Left colon (tissue), 2 donors: ENCODE measurements around the gene MPRIP. TPM values are rescaled to one million over a fixed set of nuclear protein-coding genes. Genes with fewer than 3 reads are reported as not detected.

Experiments used
- ATAC-seq: fragments of 200-7000 bp; cut with Tn5 transposase; one replicate; pipeline ENCODE4 v1.9.1; 2020; ENCODE audit warnings: mild to moderate bottlenecking, moderate library complexity
- DNase-seq, 2 donors: peaks; one replicate each; pipeline ENCODE4 v3.0.0-alpha.2; 2020
- intact Hi-C, 2 donors: fragments of 100-400 bp; cut with DNase I in 1 of 2; cut with micrococcal nuclease in 1 of 2; formaldehyde crosslinking; loops; one replicate each; pipeline versions ENCODE4 v1.11.2 to v1.14.0; 2022; cut with DNase I, micrococcal nuclease
- total RNA-seq, 2 donors: library from RNA; stranded (reverse); fragmentation: NEBNext Ultra II Directional; extraction: Animal tissue kit (Norgen Biotek cat#: 25700); gene quantifications; one replicate each; pipeline ENCODE4 v1.2.1, GENCODE V29; 2021
- donor health status: DM: no; HTN: no; CAD: no.
- donor health status: DM: yes; HTN: yes; CAD: no.

The MPRIP gene
- total RNA-seq, 2 donors from 2014 or later: 160 to 169 TPM

DNA sequence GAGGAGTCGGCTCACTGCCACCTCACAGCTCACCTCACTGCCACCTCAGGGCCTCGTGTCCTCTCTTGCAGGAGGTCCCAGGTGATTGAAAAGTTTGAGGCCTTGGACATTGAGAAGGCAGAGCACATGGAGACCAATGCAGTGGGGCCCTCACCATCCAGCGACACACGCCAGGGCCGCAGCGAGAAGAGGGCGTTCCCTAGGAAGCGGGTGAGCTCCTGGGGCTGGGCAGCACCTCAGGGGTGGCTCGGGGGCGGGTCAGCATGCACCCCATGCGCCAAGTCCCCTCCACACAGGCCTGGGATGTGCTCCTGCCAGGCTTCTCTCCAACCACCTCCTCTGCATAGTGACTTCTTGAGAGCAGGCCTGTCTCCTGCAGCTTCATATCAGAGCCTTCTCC is 100.3 kb downstream of the MPRIP start:
- intact Hi-C loops: no loop called here
- no peak for DNase-seq
- no peak for ATAC-seq

DNA sequence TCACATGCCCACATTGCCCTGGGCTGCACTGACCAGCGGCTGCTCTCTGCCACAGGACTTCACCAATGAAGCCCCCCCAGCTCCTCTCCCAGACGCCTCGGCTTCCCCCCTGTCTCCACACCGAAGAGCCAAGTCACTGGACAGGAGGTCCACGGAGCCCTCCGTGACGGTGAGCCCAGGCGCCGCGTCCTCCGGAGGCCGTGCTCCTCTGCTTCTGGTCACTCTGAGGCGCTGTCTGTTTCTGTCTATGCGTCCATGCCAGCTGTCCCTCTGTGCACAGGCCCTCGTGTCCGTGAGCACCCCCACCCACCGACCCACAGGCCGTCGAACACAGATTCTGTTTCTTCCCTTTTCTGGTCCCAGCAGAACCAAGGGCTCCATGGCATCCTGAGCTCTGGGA is 101.2 kb downstream of the MPRIP start:
- ATAC-seq (no peak), DNase-seq (no peak)
- intact Hi-C loops: no loop called here

DNA sequence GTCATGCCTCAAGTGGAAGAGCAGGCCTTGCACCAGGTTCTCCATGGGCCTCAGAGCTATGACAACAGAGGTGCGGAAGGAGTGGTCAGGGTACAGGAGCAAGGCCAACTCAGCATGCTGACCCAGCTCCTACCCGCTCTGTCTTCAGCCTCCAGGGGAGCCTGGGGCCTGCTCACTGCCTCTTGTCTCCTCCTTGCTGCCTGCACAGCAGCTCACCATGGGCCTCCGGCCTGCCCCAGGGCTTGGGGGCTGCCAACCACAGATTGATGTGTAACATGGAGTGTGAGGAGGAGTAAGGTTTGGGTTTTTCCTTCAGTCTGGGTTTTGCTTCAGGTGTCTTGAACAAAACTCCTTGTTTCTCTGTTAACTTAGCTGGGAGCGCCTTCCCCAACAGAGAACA is 101.8 kb downstream of the MPRIP start:
- no peak for ATAC-seq
- intact Hi-C loops: no loop called here
- no peak for DNase-seq

DNA sequence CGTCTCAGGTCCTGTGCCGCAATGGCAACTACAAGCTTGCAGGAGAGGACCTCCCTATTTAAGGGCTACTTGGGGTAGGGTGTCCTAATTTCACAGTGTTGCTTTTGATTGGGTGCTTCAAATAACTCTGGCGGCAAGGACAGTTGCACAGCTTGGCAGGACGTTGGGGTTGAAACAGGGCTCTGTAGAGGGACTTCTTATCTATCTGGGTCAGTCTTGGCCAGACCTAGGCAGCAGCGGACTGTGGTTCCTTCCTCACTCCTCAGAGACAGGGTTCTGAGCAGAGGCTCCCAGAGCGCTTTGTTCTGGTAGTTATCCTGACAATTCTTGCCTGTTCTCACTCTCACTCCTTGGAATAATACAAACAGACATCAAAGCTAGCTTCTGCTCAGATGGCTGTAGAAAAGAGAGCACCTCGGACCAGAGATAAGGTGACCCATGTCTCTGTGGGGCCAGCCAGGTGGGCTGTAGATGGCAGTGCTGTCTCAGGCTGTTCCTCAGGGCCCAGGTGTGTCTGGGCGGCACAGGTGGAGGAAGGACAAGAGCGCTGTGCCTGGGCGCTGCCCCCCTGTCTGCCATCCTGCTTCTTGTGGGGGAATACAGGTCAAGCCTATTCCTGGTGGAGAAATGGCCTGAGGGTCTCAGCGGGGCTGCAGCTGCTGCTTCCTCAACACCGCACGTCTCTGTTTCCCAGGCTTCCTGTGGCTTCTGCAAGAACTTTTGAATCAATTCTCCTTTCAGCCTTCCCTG is 102.8 kb downstream of the MPRIP start:
- DNase-seq: no peak
- intact Hi-C loops: no loop called here
- no peak for ATAC-seq

DNA sequence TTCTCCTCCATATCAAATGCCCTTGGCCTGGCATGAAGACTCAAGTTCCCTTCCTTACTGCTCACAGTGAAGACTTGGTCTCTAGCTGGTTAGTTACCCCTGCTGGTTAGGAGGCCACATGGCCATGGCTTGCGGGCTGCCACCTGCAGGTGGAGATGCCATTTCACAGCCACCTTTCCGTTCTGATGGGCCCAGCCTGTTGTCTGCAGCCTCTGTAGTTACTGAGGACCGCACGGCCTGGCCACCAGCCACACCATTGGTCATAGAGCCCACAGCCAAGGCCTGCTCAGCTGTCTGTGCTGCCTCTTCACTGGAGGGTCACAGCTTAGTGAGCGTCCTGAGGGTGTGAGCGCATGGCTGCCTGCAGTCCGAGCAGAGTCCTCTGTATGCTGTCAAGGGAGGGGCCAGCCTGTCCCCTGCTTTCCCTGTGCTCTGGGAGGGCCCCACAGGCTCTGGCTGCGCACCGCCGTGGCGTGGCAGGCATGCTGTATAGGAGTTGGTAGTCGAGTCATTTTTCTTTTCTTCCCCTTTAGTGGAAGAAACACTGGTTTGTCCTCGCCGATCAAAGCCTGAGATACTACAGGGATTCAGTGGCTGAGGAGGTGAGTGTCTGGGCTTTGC is 104.6 kb downstream of the MPRIP start:
- intact Hi-C loops: no loop called here
- ATAC-seq (peak; percentile 76), DNase-seq (peak in 1 of 2 donors; percentile 36)

DNA sequence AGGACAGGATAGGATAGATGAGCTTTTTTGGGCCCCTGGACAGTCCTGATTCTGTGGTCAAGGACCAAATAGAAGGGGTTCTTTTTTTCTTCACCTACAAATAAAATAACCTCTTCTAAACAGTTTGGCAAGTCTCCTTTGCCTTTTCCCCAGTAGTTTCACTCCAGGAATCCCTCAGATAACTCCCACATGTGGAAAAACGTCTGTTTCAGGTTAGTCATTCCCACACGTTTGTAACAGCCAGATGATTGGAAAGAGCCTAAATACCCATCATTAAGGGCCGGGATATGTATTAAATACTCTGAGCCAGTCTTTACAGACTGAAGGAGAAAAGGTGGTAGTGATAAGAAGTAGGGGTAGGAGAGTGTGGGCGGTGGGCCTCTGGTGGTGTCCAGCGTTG is 105.6 kb downstream of the MPRIP start:
- ATAC-seq (no peak), DNase-seq (no peak)
- intact Hi-C loops: no loop called here

DNA sequence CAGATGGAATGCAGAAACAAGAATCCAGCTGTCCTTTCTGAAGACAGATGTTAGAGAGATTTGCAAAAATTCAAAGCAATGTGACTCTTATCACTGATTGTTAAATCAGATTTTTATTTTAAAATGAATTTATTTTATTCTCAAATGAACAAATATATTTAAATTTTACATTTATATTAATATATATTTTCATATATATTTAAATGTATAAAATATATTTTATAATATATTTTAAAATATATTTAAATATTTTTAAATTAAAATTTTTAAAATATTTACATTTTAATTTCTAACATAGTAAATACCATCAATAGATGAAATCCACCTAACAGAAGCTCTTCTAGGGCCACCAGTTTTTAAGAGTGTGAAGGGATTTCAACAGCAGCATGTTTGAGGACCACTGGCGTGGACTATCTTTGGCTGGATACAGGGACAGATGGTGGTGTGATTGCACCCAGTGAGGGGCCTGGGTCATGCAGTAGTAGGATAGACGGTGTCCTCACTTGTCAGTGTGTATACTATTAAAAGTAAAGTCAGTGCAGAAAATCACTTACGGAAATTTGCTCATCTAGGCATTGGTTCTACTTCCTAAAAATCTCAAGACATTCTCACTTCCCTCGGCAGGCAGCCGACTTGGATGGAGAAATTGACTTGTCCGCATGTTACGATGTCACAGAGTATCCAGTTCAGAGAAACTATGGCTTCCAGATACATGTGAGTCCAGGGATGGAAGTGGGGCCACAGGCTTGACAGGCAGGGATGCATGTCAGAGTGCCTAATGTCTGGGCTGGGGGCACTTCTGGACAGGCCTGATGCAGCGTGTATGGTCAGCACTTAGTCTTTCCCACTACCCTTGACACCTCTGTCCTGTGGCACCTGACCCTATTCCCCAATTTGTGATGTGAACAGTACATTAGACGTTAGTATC is 107.5 kb downstream of the MPRIP start:
- DNase-seq: no peak
- ATAC-seq: no peak
- intact Hi-C loops: no loop called here

DNA sequence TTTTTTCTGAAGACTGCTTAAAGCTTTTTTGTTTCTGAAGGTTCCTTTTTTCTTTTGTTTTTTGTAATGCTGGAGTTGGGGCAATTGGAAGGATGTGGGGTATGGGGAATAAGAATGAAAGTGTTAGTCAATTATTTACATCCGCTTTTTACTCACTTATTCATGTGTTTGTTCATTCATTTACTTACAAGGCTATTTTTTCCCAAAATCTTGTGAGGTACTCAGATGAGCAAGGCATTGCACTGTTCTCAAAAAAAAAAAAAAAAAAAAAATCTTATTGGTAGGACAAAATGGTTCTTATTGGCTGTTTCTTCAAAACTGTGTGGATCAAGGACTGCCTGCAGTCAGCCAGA is 108.2 kb downstream of the MPRIP start:
- DNase-seq (no peak), ATAC-seq (no peak)
- intact Hi-C loops: no loop called here

DNA sequence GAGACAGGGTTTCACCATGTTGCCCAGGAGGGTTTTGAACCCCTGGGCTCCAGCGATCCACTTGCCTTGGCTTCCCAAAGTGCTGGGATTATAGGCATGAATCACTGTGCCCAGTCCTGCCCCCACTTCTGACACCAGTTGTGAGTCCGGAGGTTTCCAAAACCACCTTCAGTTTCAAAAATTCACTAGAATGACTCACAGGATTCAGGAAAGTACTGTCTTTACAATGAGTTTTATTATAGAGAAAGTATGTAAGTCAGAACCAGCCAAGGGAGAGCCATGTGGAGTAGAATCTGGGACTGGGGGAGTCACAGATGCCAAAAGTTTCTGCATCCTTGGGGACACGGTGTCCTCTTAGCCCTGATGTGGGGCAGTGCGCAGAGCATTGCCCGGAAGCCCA is 108.8 kb downstream of the MPRIP start:
- no peak for ATAC-seq
- intact Hi-C loops: no loop called here
- no peak for DNase-seq

DNA sequence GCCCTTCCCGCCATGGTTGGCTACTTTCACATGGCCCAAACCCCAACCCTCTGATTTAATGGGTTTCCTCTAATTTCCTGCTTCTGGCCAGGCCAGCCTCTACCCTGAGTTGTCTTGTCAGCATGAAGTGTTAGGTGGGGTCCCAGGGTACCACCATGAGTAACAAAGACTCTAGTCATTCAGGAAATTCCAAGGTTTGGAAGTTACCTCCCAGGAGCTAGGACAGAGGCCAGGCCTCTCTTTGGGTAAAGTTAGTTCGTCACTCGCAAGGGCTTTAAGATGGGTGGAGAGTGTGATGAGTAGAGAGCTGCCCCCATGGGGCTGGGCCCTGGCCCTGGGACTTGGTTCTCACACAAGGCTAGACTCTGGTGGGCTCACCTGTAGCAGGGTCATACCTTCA is 109.3 kb downstream of the MPRIP start:
- no peak for DNase-seq
- intact Hi-C loops: no loop called here
- no peak for ATAC-seq

DNA sequence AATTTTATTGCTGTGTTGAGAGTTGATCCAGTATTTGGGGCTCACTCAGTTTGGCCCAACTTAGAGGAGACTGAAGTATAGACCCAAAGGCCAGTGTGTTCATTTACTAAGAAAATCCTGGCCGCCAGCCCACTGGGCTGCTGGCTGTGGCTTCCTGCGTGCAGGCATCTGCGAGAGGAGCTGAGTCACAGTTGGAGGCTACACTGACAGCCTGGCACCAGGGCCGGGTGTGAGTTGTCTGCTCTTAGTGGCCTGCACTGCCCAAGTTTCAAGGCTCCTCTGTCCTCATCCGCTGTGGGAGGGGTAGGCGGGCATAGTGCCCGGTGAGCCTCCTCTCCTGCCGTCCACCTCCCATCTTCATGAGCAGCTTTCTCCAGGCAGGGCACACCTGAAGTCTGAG is 109.7 kb downstream of the MPRIP start:
- peak; percentile 56 to 69 for DNase-seq
- intact Hi-C loops: no loop called here
- ATAC-seq: peak; percentile 38

DNA sequence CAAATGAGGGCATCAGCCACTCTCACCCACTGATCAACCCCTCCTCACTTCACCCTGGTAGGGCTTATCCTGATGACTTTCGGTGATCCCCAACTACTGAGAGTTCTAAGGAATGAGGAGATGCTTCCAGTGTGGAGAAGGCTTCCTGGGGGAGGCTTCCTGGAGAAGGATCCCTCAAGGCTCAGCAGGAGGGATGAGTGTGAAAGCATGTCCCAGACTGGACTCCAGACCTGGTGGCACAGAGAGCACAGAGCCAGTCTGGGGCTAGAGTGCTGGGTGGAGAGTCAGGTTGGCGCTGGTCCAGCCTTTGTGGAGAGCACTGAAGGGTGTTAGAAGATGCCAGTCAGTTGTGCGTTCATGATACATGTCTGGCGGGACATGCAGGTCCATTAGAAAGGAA is 110.1 kb downstream of the MPRIP start:
- ATAC-seq (peak; percentile 11), DNase-seq (peak in 1 of 2 donors; percentile 19)
- intact Hi-C loops: no loop called here

DNA sequence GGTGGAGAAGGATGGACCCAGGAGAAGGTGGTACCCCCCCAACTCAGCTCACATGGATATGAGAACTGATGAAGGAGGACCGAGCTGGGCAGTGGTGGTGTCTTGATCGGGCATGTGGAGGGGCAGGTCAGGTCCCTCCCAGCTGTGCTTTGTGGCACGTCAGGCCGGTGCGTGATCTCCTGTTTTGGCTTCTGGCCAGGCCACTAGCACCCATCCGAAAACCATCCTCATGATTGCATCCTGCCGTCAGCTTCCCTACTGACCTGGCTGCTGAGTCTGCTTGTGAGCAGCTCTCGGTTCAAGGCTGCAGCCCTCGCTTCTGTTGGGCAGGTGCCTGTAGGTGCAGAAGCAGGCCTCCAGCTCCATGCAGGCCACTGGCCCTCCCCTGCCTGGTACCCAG is 110.8 kb downstream of the MPRIP start:
- no peak for ATAC-seq
- DNase-seq: no peak
- intact Hi-C loops: no loop called here

DNA sequence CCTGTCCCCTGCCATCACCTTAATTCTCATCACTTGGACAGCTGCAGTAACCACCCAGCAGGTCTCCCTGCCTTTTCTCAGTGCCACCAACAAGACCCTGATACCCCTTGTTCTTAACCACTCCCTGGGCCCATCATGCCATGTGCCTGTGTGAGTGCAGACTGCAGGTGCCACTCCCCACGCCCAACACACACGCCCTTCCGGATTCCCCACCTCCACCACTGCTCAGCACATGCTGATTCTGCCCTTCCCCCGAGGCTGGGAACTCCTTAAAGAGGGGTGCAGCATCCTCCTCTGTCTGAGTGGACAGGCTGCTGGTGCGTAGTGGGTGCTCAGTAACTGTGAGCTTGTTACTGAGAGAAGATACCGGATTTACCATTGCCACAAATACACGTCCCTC is 111.5 kb downstream of the MPRIP start:
- ATAC-seq (peak; percentile 50), DNase-seq (no peak)
- intact Hi-C loops: no loop called here

DNA sequence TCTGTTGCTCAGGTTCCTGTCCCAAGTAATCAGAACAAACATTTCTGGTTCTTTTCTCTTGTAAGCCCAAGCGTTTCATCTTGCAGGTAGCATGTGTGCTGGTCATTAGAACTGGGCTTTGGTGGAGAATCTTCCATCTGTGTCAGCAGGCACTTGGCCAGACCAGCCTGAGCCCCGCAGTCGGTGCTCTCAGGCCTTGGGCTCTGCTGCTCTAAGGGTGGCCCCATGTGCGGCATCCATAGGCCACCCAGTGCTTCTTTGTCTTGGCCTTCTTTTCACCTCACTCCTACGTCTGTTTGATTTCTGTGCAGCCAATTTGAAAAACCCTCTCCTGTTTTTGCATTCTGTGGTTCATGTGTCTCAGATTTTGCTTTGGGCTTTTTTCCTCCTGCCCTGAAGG is 112.3 kb downstream of the MPRIP start:
- intact Hi-C loops: no loop called here
- ATAC-seq: no peak
- no peak for DNase-seq

DNA sequence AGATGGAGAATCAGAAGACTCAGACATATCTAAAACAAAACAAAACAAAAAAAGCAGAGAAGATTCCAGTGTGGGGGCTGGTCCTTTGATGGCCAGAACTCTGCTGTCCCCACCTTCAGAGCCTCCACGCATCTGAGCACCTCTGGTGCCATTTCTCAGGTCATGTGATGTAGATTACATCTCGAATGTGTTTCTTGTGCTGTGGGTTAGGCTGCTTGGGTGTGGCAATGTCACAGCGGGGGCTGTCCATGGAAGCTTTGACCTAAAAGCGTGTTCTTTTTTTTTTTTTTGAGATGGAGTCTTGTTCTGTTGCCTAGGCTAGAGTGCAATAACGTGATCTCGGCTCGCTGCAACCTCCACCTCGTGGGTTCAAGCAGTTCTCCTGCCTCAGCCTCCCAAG is 112.7 kb downstream of the MPRIP start:
- ATAC-seq (no peak), DNase-seq (no peak)
- intact Hi-C loops: loop anchor here in 1 of 2 donors (5.0 kb wide), 1 partner anchor 73 kb away; no protein-coding TSS in a partner anchor

DNA sequence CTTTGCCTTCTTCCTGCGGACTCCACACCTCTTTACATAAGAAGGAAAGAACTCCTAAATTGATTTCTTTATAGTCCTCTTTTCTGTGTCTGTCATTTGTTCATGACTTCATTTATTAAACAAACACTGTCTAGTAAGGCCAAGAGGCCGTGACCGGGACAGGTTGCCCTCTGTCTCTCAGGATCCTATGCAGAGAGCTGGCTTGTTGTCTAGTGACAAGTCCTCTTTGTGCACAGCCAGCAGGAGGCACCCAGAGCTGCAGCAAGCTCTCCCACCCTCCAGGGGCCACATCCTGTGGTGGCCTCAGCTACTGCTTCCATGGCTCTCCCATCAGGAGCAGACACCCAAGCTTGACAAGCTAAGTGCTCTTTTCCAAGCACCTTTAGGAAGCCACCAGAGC is 113.3 kb downstream of the MPRIP start:
- DNase-seq: no peak
- intact Hi-C loops: loop anchor here in 1 of 2 donors (5.0 kb wide), 1 partner anchor 73 kb away; no protein-coding TSS in a partner anchor
- no peak for ATAC-seq

DNA sequence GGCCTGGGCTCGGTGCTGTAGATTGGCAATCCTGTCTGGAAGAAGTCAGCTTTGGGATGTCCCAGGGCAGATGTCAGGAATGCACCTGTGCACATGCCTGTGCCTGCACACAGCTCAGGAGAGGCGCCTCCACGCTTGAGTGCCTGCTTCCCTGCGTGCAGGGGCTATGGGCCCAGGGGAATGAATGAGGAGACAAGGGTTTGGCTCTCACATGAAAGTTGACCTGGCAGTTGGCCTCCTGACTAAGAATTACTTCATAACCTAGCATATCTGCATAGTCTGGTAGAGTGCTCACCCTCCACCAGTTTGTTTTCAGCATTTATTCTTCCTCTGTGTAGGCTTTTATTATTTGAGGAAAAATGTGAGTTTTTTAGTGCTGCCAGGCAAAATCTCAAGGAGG is 113.8 kb downstream of the MPRIP start:
- intact Hi-C loops: loop anchor here in 1 of 2 donors (5.0 kb wide), 1 partner anchor 74 kb away; no protein-coding TSS in a partner anchor
- ATAC-seq: no peak
- DNase-seq: no peak

DNA sequence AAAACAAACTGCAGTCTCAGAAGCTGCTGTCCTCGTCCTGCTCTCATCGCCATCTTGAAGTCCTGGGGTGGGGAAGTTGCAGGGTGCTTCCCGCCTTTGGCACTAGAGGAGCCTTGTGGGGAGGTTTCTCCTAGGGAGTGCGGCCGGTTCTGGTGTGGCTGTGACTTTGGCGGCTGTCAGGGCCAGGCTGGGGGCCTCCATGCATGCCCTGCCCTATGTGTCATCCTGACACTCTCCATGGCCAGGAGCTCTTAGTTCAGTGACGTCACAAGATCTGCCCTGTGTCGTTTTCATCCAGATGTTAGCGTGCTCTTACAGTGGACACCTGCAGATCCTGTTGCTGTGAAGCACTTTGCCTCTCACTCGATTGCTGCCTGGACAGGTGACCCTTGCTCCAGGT is 114.3 kb downstream of the MPRIP start:
- DNase-seq (no peak), ATAC-seq (no peak)
- intact Hi-C loops: loop anchor here in 1 of 2 donors (5.0 kb wide), 1 partner anchor 74 kb away; no protein-coding TSS in a partner anchor

DNA sequence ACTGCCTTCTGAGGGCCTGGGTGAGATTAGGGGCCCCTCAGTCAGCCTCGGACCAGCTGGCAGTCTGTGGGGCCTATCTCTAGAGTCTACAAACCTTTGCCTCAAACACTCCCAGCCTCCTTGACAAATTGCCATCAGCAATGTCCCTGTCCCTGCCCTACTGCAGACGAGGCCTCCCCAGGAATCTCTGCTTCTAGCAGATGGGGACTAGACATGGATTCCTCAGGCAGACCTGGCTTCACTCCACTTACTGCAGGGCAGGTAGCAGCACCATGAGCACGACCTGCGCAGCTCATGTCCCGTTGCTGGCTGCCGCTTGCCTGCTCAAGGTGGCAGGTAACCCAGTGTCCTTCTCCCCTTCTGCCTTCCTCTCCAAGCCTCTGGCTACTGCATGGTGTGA is 114.8 kb downstream of the MPRIP start:
- no peak for ATAC-seq
- intact Hi-C loops: loop anchor here in 1 of 2 donors (5.0 kb wide), 1 partner anchor 75 kb away; no protein-coding TSS in a partner anchor
- no peak for DNase-seq
